ENCODE measurements around the gene CACNA1B.

Gene CACNA1B

DNA sequence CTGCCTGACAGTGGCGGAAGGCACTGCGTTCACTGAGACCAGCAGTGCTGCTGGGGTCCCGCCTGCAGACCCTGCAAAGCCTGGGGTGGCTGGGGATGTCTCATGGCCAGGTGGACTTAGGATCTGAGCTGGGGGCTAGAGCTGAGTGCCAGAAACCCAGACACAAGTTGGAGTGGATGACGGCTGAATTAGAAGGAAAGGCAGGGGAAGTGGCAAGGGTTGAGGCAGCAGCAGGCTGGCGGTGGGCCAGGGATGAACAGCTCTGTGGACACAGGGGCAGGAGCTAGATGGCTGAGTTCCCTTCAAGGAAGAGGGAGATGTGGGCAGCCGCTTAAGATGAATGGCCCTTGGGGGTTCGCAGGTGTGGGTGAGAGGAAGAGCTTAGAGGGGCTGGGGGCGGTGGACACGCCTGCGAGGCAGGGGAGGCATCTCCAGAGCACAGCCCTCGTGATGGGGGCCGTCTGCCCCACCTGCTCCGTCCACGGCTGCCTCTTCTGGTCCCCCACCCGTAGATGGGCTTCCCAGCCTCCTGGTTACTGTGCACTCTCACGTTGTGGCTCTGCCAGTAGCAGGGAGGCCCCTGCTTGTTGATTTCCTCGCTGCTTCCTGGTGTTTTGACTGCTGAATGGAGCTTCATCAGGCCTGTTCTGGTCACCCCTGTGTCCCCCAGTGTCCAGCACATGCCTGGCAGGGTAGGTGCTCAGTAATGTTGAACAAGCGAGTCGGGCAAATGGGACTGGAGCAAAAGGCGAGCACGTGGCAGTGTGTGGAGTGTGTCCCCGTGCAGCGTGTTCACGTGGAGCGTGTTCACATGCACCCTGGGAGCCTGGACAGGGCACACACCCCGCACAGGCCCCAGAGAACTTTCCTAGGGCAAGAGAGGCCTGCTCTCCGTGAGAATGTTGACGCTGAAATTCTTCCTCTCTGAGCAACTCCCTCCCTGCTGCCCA is 168.2 kb downstream of the CACNA1B start:
- no peaks in the 10 kb centered on the region for H3K79me2 ChIP-seq (ENCODE audit: insufficient read depth, low read length)
- H3K4me2 ChIP-seq (ENCODE audit: insufficient read depth, low read length) = no peak overlapping the region
- H2AFZ ChIP-seq (ENCODE audit: low read depth, low read length) = no peak overlapping the region
- no peak overlapping the region for H3K9ac ChIP-seq (ENCODE audit: low read depth, low read length)
- H3K27ac ChIP-seq (ENCODE audit: low read length) = no peak overlapping the region
- no peak for ATAC-seq (ENCODE audit: insufficient read depth, low read depth)
- TF ChIP-seq CTCF (IDR thresholded peaks at IDR 0.05; ENCODE audit: borderline replicate concordance, extremely low read depth, low read length, poor library complexity, severe bottlenecking) = no peak
- TF ChIP-seq EZH2 (IDR thresholded peaks at IDR 0.05; ENCODE audit: borderline replicate concordance, low read depth, low read length, severe bottlenecking) = no peak
- no peaks in the 10 kb centered on the region for H4K20me1 ChIP-seq (ENCODE audit: insufficient read depth, low read length)
- no peak overlapping the region for H3K4me3 ChIP-seq (ENCODE audit: low read depth in 1 of 2, low read length in 2 of 2)
- H3K9me3 ChIP-seq (ENCODE audit: insufficient read depth, low read length, severe bottlenecking) = no peaks in the 10 kb centered on the region
- no peak for DNase-seq
- no peaks in the 10 kb centered on the region for H3K4me1 ChIP-seq (ENCODE audit: insufficient read depth, low read length)
- no peaks in the 10 kb centered on the region for H3K27me3 ChIP-seq (ENCODE audit: insufficient read depth, low read length, poor library complexity)
- H3K36me3 ChIP-seq (ENCODE audit: insufficient read depth, low read length) = no peaks in the 10 kb centered on the region

DNA sequence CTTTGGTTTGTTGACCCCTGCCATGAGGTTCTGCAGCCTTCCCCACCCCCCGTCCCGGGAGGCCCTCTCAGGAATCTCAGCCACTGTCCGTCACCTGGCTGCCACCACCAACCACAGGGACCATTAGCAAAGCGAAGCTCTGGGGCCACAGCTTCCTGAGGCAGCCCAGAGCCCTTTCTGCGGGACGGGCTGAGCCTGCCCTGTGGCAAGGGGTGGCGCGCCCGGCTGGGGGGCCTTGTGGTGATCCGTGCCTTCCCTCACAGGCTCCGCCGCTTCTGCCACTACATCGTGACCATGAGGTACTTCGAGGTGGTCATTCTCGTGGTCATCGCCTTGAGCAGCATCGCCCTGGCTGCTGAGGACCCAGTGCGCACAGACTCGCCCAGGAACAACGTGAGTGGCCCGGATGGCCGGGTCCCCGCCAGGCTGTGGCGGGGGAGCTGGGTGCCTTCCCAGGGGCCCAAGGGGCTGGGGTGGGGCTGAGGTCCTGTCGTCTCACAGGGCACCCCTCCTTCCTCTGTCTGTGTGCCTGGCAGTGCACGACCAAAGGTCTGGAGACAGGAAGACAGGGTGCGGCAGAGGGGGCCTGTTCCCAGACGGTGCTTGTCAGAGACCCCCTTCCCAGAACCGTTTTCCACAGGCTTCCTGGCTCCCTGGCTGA is 169.2 kb downstream of the CACNA1B start:
- TF ChIP-seq EZH2 (IDR thresholded peaks at IDR 0.05; ENCODE audit: borderline replicate concordance, low read depth, low read length, severe bottlenecking) (no peak), CTCF (IDR thresholded peaks at IDR 0.05; ENCODE audit: borderline replicate concordance, extremely low read depth, low read length, poor library complexity, severe bottlenecking) (no peak)

DNA sequence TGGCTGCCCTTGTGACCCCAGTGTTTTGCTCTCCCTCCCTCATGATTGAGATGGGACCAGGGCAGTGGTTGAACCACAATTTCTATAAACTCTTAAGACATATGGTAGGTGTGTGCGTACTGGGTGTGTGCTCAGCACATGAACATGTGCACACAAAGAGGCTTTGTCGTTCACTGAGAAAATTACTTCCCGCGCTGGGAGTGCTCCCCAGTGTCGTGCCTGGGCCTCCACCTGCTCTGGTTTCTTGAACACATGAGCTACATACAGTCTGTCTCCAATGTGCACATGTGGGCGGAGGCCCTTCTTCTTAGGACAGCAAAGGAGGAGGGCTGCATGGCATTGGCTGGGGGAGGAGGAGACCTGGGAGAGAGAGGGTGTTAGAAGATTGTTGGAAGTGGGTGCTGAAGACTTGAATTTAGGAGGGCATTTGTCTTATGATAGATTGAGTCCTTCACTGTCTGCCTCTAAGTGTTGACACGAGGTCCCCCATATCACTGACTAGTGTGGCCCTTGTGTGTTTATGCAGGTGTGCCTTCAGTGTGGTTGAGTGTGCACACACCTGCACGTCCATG is 170.0 kb downstream of the CACNA1B start:
- TF ChIP-seq CTCF (IDR thresholded peaks at IDR 0.05; ENCODE audit: borderline replicate concordance, extremely low read depth, low read length, poor library complexity, severe bottlenecking) (no peak), EZH2 (IDR thresholded peaks at IDR 0.05; ENCODE audit: borderline replicate concordance, low read depth, low read length, severe bottlenecking) (no peak)
- Histone ChIP-seq H3K9ac (ENCODE audit: low read depth, low read length) (no peak overlapping the region), H3K36me3 (ENCODE audit: insufficient read depth, low read length) (no peaks in the 10 kb centered on the region), H3K4me2 (ENCODE audit: insufficient read depth, low read length) (no peak overlapping the region), H3K79me2 (ENCODE audit: insufficient read depth, low read length) (no peaks in the 10 kb centered on the region), H4K20me1 (ENCODE audit: insufficient read depth, low read length) (no peaks in the 10 kb centered on the region), H3K9me3 (ENCODE audit: insufficient read depth, low read length, severe bottlenecking) (no peaks in the 10 kb centered on the region), H3K4me3 (ENCODE audit: low read depth in 1 of 2, low read length in 2 of 2) (no peak overlapping the region), H3K27me3 (ENCODE audit: insufficient read depth, low read length, poor library complexity) (no peaks in the 10 kb centered on the region), H3K4me1 (ENCODE audit: insufficient read depth, low read length) (no peaks in the 10 kb centered on the region), H2AFZ (ENCODE audit: low read depth, low read length) (no peak overlapping the region), H3K27ac (ENCODE audit: low read length) (no peak overlapping the region)
- DNase-seq (no peak), ATAC-seq (ENCODE audit: insufficient read depth, low read depth) (no peak)

More for the DNA sequence above, 169.2 kb downstream of the CACNA1B start:
- DNase-seq = no peak
- H2AFZ ChIP-seq (ENCODE audit: low read depth, low read length) = no peak overlapping the region
- H3K36me3 ChIP-seq (ENCODE audit: insufficient read depth, low read length) = no peaks in the 10 kb centered on the region
- H4K20me1 ChIP-seq (ENCODE audit: insufficient read depth, low read length) = no peaks in the 10 kb centered on the region
- no peak overlapping the region for H3K4me3 ChIP-seq (ENCODE audit: low read depth in 1 of 2, low read length in 2 of 2)
- no peaks in the 10 kb centered on the region for H3K79me2 ChIP-seq (ENCODE audit: insufficient read depth, low read length)
- no peaks in the 10 kb centered on the region for H3K27me3 ChIP-seq (ENCODE audit: insufficient read depth, low read length, poor library complexity)
- no peaks in the 10 kb centered on the region for H3K9me3 ChIP-seq (ENCODE audit: insufficient read depth, low read length, severe bottlenecking)
- no peak overlapping the region for H3K9ac ChIP-seq (ENCODE audit: low read depth, low read length)
- H3K4me2 ChIP-seq (ENCODE audit: insufficient read depth, low read length) = no peak overlapping the region
- H3K4me1 ChIP-seq (ENCODE audit: insufficient read depth, low read length) = no peaks in the 10 kb centered on the region
- no peak overlapping the region for H3K27ac ChIP-seq (ENCODE audit: low read length)
- no peak for ATAC-seq (ENCODE audit: insufficient read depth, low read depth)
